ENCODE data around the gene CTIF.

The CTIF gene

DNA sequence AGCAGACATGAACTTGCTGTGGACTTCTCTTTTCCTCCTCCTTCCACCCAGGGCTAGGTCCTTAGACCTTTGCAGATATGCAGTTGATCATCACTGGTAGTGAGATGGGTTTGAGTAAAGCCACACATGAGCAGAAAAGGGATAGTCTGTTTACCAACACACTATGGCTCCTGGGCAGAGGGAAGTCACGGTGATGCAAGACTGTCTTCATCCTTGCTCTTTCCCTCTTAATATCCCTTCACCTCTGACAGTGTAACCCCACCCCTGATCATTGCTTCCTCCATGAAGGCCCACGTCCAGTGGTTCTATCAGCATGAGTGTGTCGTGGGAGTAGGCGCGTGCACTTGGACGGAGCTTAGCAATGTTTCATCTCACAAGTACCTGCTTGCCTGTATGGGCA is 223.2 kb downstream of the CTIF start:
- no peak for TF ChIP-seq EP300 (IDR thresholded peaks at IDR 0.05; ENCODE audit: borderline replicate concordance)
- no peak for TF ChIP-seq CREB1 (IDR thresholded peaks at IDR 0.05; ENCODE audit: low read depth)
- TF ChIP-seq ZBTB7A (IDR thresholded peaks at IDR 0.05; ENCODE audit: low read depth), result no peak

DNA sequence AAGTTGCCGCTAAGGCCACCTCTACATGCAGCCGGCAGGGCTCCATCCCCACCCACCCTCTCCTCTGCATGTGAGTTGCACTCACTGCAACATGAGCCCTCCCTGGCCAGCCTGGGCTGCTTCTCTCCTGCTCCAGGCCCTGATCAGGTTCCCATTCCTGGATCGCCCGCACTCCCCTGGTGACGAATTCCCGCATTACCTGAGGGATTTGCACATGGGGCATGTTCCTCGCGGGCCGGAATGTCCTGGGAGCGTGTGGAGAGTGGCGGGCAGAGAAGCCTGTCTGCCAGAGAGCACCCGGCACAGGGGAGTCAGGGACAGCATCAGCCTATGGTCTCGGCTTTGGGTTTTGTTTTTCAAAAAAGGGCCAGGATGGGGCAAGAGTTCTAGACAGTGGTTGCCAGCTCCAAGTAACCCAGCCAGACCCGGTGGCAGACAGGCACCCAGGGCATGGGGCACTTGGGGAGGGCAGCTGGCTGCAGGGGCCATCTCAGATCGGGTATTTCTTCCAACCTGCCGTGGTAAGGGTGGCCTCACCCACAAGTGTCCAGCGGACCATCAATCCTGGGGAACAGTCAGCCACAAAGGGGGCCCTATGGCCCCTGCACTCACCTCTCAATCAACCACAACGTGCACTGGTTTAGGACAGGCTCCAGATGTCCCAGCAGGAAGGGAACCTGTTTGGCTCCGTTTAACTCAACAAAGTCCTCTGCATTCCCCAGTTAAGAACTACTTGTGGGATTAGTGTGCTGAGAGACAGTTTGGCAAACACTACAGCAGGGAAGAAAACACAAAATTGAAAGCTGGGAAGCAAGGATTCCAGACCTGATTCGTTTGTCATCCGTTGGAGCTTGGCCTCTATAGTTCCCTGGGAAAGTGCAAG is 224.2 kb downstream of the CTIF start:
- no peak for TF ChIP-seq CREB1 (IDR thresholded peaks at IDR 0.05; ENCODE audit: low read depth)
- TF ChIP-seq NFIC (IDR thresholded peaks at IDR 0.05), result no peak
- TF ChIP-seq EGR1 (IDR thresholded peaks at IDR 0.05), result no peak
- no peak for TF ChIP-seq ZBTB7A (IDR thresholded peaks at IDR 0.05; ENCODE audit: low read depth)

DNA sequence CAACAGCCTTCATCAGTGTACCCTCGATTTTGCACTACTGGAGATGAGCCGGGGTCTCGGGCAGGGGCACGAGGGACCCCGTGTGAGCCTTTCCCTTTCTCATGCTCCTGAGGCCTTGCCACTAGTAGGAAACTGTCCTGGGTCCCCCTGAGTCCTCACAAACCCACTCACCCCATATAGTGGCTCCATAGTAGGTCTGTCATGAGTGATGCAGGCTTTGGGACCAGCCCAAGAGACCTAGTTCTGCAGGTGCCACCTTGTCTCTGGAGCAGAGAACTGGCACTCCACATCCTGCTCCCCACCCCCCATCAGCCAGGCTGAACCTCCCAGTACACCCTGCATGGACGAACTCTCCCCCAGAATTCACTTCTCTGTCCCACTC is 224.9 kb downstream of the CTIF start:
- no peak for TF ChIP-seq CREB1 (IDR thresholded peaks at IDR 0.05; ENCODE audit: low read depth)
- TF ChIP-seq TAF1 (IDR thresholded peaks at IDR 0.05; ENCODE audit: low read depth), result no peak
- TF ChIP-seq, protein P1, sequence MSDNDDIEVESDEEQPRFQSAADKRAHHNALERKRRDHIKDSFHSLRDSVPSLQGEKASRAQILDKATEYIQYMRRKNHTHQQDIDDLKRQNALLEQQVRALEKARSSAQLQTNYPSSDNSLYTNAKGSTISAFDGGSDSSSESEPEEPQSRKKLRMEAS (IDR thresholded peaks at IDR 0.05), result no peak
- TF ChIP-seq YY1 (IDR thresholded peaks at IDR 0.05; ENCODE audit: low read depth), result no peak
- TF ChIP-seq RAD21 (IDR thresholded peaks at IDR 0.05; ENCODE audit: low read depth), result no peak
- TF ChIP-seq TCF12 (IDR thresholded peaks at IDR 0.05; ENCODE audit: low read depth), result no peak
- TF ChIP-seq TEAD4 (IDR thresholded peaks at IDR 0.05), result no peak
- TF ChIP-seq CEBPB (IDR thresholded peaks at IDR 0.05), result no peak
- TF ChIP-seq ZBTB7A (IDR thresholded peaks at IDR 0.05; ENCODE audit: low read depth), result no peak
- TF ChIP-seq, protein P2, sequence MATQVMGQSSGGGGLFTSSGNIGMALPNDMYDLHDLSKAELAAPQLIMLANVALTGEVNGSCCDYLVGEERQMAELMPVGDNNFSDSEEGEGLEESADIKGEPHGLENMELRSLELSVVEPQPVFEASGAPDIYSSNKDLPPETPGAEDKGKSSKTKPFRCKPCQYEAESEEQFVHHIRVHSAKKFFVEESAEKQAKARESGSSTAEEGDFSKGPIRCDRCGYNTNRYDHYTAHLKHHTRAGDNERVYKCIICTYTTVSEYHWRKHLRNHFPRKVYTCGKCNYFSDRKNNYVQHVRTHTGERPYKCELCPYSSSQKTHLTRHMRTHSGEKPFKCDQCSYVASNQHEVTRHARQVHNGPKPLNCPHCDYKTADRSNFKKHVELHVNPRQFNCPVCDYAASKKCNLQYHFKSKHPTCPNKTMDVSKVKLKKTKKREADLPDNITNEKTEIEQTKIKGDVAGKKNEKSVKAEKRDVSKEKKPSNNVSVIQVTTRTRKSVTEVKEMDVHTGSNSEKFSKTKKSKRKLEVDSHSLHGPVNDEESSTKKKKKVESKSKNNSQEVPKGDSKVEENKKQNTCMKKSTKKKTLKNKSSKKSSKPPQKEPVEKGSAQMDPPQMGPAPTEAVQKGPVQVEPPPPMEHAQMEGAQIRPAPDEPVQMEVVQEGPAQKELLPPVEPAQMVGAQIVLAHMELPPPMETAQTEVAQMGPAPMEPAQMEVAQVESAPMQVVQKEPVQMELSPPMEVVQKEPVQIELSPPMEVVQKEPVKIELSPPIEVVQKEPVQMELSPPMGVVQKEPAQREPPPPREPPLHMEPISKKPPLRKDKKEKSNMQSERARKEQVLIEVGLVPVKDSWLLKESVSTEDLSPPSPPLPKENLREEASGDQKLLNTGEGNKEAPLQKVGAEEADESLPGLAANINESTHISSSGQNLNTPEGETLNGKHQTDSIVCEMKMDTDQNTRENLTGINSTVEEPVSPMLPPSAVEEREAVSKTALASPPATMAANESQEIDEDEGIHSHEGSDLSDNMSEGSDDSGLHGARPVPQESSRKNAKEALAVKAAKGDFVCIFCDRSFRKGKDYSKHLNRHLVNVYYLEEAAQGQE (IDR thresholded peaks at IDR 0.05; ENCODE audit: low read depth), result no peak
- TF ChIP-seq, protein P3, sequence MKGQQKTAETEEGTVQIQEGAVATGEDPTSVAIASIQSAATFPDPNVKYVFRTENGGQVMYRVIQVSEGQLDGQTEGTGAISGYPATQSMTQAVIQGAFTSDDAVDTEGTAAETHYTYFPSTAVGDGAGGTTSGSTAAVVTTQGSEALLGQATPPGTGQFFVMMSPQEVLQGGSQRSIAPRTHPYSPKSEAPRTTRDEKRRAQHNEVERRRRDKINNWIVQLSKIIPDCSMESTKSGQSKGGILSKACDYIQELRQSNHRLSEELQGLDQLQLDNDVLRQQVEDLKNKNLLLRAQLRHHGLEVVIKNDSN (IDR thresholded peaks at IDR 0.05), result no peak
- TF ChIP-seq NFIC (IDR thresholded peaks at IDR 0.05), result no peak
- no peak for TF ChIP-seq EP300 (IDR thresholded peaks at IDR 0.05; ENCODE audit: borderline replicate concordance)
- no peak for TF ChIP-seq FOXM1 (IDR thresholded peaks at IDR 0.05; ENCODE audit: borderline replicate concordance, low read depth)
- no peak for TF ChIP-seq EGR1 (IDR thresholded peaks at IDR 0.05)

DNA sequence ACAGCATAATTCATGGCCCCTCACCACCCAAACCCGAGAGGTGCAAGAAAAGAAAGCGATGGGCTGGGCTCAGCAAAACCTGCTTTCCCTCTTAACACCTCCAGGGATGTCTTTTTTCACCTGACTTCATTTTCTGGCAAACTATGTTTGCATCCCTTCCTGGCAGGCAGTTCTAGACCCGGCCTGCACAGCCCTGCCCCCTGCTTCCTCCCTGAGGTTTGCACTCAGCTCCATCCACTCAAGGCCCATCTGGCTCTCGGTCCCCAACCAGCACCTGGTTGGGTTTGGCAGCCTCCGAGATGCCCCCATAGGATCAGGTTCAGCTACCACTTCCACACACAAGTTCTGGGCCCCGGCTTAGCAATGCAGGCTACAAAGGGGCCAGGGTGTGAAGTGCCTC is 226.2 kb downstream of the CTIF start:
- TF ChIP-seq YY1 (IDR thresholded peaks at IDR 0.05; ENCODE audit: low read depth) (no peak), NFIC (IDR thresholded peaks at IDR 0.05) (no peak)

DNA sequence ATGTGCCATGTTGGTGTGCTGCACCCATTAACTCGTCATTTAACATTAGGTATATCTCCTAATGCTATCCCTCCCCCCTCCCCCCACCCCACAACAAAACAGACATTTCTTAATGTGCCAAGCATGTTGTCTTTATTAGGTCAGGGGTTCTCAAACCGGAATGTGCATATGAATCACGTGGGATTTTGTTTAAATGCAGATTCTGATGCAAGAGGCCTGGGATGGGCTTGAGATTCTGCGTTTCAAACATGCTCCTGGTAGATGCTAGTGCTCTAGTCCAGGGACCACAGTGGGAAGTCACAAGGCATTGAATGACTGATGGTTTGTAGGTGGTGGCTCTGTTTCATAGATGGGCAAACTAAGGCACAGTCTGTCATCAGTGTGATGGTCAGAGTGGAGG is 227.2 kb downstream of the CTIF start:
- no peak for TF ChIP-seq FOXM1 (IDR thresholded peaks at IDR 0.05; ENCODE audit: borderline replicate concordance, low read depth)
- TF ChIP-seq, protein P1 (IDR thresholded peaks at IDR 0.05), result no peak
- TF ChIP-seq TAF1 (IDR thresholded peaks at IDR 0.05; ENCODE audit: low read depth), result no peak
- TF ChIP-seq NFIC (IDR thresholded peaks at IDR 0.05), result no peak
- TF ChIP-seq TEAD4 (IDR thresholded peaks at IDR 0.05), result no peak
- TF ChIP-seq EGR1 (IDR thresholded peaks at IDR 0.05), result no peak
- no peak for TF ChIP-seq CEBPB (IDR thresholded peaks at IDR 0.05)
- TF ChIP-seq, protein P3 (IDR thresholded peaks at IDR 0.05), result no peak
- TF ChIP-seq, protein P2 (IDR thresholded peaks at IDR 0.05; ENCODE audit: low read depth), result no peak
- no peak for TF ChIP-seq TCF12 (IDR thresholded peaks at IDR 0.05; ENCODE audit: low read depth)
- TF ChIP-seq YY1 (IDR thresholded peaks at IDR 0.05; ENCODE audit: low read depth), result no peak
- TF ChIP-seq RAD21 (IDR thresholded peaks at IDR 0.05; ENCODE audit: low read depth), result no peak
- TF ChIP-seq ZBTB7A (IDR thresholded peaks at IDR 0.05; ENCODE audit: low read depth), result no peak
- TF ChIP-seq EP300 (IDR thresholded peaks at IDR 0.05; ENCODE audit: borderline replicate concordance), result no peak
- no peak for TF ChIP-seq CREB1 (IDR thresholded peaks at IDR 0.05; ENCODE audit: low read depth)

DNA sequence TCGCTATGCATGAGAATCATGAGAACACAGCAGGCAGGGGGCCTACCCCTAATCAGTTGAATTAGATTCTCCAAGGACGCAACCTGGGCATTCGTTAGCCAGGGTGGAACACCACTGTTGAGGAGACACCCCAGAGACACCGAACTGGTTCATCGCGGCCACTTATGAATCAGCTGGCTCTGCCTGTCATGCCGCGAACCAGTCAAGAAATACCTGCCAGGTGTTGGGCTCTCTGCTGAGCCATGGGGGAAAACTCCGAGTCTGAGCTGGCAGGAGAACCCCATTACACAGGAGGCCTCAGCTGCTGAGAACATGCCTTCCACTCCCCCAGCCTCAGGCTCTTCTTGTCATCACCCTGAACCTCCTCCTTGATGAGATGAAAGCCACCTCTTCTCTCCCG is 227.7 kb downstream of the CTIF start:
- TF ChIP-seq EP300 (IDR thresholded peaks at IDR 0.05; ENCODE audit: borderline replicate concordance), result no peak
- TF ChIP-seq RAD21 (IDR thresholded peaks at IDR 0.05; ENCODE audit: low read depth), result no peak
- TF ChIP-seq, protein P2 (IDR thresholded peaks at IDR 0.05; ENCODE audit: low read depth), result no peak
- TF ChIP-seq TEAD4 (IDR thresholded peaks at IDR 0.05), result no peak
- TF ChIP-seq TAF1 (IDR thresholded peaks at IDR 0.05; ENCODE audit: low read depth), result no peak
- TF ChIP-seq FOXM1 (IDR thresholded peaks at IDR 0.05; ENCODE audit: borderline replicate concordance, low read depth), result no peak
- TF ChIP-seq EGR1 (IDR thresholded peaks at IDR 0.05), result no peak
- no peak for TF ChIP-seq CEBPB (IDR thresholded peaks at IDR 0.05)
- TF ChIP-seq TCF12 (IDR thresholded peaks at IDR 0.05; ENCODE audit: low read depth), result no peak
